Activated T-cell treated with anti-CD3 and anti-CD28 coated beads for 24 hours (primary cell): ENCODE data around the gene KLK6.

ENCODE experiments used
- DNase-seq: peaks from one replicate; pipeline ENCODE4 v3.0.0-alpha.2; 2020; ENCODE audit warnings: low read depth

Gene KLK6

GRCh38 chr19:50952910-50953309 is 16.5 kb downstream of the KLK6 start, which contains the start of gene KLK5:
TSS of gene KLK5 (minus strand) at chr19:50953038. CDS start at chr19:50952657, 381 bp downstream.
- no peak for DNase-seq

DNA sequence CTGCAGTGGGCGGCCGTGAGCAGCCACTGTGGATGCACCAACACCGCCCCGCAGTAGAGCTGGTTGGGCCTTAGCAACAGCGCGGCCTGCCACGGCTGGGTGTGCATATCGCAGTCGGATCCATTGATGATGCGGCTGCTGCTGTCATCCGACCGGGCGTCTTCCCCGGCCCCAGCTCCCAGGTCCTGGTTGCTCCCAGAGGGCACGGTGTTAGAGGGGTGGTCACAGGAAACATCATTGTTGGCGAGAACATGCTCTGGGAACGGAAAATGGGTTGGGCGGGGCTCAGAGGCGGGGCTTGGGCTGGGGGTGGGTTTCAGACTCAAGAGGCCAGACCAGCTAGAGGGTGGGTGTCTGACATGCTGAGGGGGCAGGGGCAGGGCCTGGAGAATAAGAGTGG is 19.5 kb downstream of the KLK6 start:
- DNase-seq: no peak

GRCh38 chr19:50947123-50947522 is 22.3 kb downstream of the KLK6 start:
- DNase-seq: no peak

- DNase-seq: no peak
Measured at GRCh38 chr19:50944795-50945194, 24.6 kb downstream of the KLK6 start.

DNA sequence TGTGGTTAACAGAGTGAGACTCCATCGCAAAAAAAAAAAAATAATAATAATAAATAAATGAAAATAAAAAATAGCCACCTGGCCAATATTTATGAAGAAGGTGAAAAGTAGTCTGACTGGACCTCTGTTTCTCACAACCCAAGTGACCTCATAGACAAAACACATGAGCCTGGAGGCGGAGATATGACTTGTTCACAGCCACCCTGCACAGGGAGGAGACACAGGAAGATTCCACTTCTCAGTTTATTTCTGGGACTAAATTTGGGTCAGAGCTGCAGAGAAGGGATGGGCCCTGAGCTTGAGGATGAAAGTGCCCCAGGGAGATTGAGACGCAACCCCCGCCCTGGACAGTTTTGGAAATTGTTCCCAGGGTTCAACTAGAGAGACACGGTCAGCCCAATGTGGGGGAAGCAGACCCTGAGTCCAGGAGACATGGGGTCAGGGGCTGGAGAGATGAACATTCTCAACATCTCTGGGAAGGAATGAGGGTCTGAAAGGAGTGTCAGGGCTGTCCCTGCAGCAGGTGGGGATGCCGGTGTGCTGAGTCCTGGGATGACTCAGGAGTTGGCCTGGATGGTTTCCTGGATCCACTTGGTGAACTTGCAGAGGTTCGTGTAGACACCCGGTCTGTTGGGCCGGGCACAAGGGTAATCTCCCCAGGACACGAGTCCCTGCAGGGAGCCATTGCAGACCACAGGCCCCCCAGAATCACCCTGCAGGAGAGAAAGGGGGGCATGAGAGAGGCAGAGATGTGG is 26.1 kb downstream of the KLK6 start:
- no peak for DNase-seq

- no peak for DNase-seq
Measured at GRCh38 chr19:50939596-50939995, 29.8 kb downstream of the KLK6 start.

DNA sequence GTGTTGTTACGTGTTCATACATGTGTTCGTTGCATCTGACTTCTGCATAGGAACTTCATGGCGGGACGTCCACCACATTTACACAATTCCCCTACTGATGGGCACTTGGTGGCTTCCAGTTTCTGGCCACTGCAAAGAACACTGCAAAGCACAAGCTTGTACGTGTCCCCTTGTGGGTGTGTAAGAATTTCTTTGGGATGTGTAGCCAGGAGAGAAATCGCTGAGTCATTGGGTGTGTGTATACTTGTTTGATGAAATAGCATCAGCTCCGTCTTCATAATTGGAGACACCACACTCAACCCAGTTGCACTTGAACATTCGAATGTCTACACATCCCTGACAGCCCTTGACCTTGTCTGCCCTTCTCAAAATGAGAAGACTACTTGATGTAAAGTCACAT is 35.8 kb downstream of the KLK6 start:
- no peak for DNase-seq

GRCh38 chr19:50932690-50933083 is 36.7 kb downstream of the KLK6 start:
- DNase-seq: no peak

DNA sequence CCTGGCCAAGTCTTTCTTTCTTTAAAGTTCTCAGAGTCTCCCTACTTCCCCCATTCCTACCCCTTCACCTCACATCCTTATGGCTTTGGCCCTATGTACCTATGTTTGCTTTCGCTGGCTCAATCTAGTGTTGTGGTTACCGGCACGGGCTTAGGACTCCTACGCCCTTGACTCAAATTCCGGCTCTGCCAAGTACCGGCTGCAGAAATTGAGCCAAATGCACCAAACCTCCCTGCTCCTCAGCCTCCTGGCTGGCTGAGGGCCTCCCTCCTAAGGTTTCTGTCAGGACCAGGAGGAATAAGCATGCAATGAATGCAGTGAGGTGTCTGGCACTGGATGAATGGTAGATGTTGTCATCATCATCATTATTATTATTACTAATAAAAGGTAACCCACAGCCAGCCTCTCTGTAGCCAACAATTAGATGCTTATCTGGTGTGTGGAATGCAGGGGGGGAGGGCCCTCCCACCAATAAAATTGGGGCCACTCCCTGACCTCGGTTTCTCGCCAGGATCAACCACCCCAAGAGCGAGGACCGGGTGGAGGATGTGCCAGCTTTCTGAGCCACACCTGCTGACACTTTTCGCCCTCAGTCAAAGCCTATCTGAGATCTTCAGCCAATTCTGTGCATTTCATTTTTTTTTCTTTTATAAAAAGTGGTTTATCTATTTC is 37.2 kb downstream of the KLK6 start:
- DNase-seq: no peak

DNA sequence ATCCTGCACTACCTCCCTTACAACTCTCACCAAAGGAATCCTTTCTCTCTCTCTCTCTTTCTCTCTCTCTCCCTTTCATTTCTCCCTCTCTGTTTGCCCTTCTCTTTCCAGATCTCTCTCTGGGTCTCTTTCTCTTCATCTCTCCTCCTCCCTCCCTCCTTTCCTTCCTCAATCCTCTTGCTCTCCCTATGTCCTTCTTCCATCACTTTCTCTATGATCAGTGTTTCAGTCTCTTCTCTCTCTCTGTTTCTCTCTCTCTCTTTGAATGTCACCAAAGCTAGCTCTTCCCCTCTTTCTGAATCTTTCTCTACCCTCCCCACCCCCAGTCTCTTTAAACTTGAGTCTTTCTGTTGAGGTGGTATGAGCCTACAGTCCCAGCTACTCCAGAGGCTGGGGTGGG is 38.4 kb downstream of the KLK6 start:
- DNase-seq: no peak

- no peak for DNase-seq
Measured at GRCh38 chr19:50928831-50929230, 40.6 kb downstream of the KLK6 start.

GRCh38 chr19:50926144-50926543 is 43.2 kb downstream of the KLK6 start:
- no peak for DNase-seq

GRCh38 chr19:50925734-50926133 is 43.7 kb downstream of the KLK6 start:
- no peak for DNase-seq

GRCh38 chr19:50924586-50924985 is 44.8 kb downstream of the KLK6 start:
- no peak for DNase-seq

DNA sequence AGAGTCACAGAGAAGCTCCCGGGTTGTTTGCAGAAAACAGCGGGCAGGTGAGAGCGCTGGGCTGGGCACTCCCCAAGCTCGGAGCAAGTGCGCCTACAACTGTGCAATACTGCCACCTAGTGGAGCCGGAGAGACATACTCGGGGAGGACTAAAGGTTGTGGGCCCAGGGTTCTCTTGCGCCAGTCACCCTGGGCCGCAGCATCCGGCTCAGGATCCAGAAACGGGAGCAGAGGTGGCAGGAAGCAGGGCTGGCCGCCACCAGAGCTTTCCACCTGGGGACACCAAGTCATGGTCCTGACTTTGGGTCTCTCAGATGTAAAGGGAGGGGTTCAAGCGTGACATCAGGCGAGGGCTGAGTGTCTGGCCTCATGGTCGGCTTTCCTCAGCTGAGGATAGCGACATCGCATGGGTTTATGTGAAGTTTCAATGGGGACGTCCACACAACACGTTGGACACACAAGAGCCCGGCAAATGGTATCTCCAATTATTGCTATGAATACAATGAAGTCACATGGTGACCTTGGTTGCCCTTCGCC is 47.0 kb downstream of the KLK6 start:
- DNase-seq: peak; percentile 72

DNA sequence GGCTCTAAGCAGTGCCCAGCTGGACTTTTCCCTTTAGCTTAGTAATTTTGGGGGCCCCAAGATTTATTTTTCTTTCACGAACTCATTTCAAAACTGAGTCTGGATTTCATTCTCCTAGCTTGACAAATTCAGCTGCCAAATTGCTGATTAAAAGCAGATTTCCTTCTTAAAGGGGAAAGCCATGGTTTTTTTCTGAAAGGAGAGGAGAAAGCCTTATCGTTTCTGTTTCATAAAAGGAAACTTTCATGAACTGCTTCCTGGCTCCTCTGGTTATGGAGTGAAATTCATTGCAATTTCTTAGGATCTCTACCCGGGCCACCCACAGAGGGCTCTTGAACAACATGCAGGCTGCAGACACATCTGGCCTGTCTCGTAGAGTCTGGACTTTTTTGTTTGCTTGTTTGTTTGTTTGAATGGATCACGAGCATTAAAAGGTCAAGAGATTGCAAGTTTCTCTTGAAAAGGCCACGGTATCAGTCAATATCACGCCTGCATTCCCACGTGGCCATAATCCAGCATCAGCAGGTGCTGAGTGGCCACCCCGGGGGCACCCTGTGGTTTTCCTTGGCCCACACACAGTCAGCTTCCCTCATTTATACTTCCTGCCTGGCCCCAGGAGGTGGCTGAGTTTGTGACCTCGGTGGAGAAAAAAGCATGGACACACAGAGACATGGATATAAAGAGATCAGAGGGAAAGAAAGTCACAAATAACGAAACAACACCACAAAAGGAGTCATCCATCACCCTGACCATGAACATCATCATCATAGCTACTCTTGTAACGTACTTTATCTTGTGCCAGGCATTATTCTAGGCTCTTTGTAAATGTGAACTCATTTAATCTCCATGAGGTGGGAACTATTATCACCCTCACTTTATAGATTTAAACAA is 47.7 kb downstream of the KLK6 start:
- no peak for DNase-seq

DNA sequence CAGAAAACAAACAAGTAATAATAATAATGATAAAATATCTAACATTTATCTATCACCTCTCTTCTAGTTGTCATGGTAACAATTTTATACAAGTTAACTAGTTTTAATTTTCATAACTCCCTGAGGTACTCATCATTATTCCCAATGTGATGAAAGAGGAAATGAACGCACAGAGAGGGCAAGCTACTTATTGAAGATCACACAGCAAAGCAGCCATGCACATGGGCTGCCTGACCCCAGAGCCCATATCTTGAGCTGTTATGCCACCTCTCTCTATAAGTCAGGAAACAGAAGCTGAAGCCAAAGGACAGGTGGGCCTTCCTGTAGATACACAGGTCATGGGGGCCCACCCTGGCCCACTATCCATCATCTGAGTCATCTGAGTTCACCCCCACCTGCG is 53.3 kb downstream of the KLK6 start:
- DNase-seq: no peak

- DNase-seq: no peak
Measured at GRCh38 chr19:50912727-50913716, 56.4 kb downstream of the KLK6 start.

DNA sequence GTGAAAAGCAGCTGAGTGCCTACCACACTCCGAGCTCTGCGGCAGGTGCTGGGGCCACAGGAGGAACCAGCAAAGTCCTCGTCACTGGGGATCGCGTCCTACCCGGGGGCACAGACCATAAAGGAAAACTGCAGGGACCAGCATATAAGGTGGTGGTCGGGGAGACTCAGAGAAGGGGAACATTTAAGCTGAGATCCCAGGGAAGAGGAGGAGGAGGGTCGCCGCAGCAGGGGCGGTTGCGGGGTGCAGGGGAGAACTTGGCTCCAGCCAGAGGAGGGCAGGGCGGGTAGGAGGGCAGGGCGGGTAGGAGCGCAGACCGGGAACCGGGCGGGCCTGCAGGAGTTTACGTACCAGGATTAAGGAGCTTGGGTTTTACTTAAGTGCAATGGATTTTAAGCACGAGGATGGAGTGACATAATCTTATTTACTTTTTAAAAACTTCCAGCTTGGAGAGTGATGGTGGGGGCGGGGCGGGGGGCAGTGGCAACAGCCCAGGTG is 57.2 kb downstream of the KLK6 start:
- no peak for DNase-seq

DNA sequence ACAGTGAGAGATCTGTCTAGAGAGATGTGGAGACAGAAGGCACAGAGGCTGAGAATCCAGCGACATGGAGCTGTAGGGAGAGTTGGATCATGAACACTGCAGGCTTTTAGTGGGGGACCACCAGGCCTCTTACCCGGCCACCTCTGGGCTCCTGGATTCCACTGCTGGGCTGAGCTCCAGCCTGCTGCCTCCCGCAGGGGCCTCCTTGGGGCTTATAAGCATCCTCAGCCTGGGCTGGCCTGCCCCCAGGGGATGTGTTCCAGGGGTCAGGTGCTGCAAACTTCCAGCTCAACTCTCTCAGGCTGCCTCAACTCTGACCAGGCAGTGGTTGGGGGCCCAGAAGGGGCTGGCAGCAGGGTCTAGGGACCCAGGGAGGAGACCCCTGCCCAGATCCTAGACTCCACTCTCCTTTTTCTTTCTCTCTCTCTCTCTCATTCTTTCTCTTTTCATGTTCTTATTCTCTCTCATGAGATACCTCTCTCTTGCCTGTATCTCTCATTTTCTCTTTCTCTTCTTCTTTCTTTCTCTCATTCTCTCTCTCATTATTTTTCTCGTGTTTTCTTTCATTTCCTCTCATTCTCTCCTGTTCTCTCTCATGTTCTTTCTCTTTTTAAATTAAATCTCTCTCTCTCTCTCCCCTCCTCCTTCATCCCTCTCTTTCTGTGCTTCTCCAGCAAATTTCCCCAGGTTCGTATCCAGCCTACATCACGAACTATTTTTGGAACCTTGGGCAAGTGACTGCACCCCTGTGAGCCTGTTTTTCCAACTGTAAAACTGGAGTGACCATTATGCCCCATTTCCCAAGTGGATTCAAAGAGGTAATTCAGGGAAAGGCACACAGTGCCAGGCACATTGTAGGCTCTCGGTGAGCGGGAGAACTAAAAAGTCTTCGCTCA is 57.9 kb downstream of the KLK6 start, which contains the start of gene KLK4:
Gene KLK4 (minus strand): TSS at position 190 of the 896 bp plus-strand sequence. CDS start 657 bp downstream, outside the sequence.
- no peak for DNase-seq
